Measurements from ENCODE around the gene REV3L.
"Not testable (repeated sequence)": the region's sequence is repeated elsewhere in the genome, so short reads cannot be mapped to it uniquely, and the experiment has no call there.

REV3L gene

GRCh38 chr6:111478064-111478476, 4.9 kb downstream of the REV3L start:
- no peak overlapping the region for H3K4me3 ChIP-seq (ENCODE audit: low read length)
- DNase-seq (ENCODE audit: low read depth): peak; percentile 36
- TF ChIP-seq CTCF (IDR thresholded peaks at IDR 0.05; ENCODE audit: insufficient read depth, low read depth, low read length, missing control alignments): no peak

GRCh38 chr6:111477481-111477938, 5.5 kb downstream of the REV3L start:
- no peak for TF ChIP-seq CTCF (IDR thresholded peaks at IDR 0.05; ENCODE audit: insufficient read depth, low read depth, low read length, missing control alignments)
- H3K4me3 ChIP-seq (ENCODE audit: low read length): no peak overlapping the region
- peak; percentile 19 for DNase-seq (ENCODE audit: low read depth)

GRCh38 chr6:111476061-111476460, 7.0 kb downstream of the REV3L start:
- not testable (repeated sequence) for DNase-seq (ENCODE audit: low read depth); H3K4me3 ChIP-seq (ENCODE audit: low read length)

- no peak overlapping the region for H3K4me3 ChIP-seq (ENCODE audit: low read length)
- no peak for DNase-seq (ENCODE audit: low read depth)
- no peak for TF ChIP-seq CTCF (IDR thresholded peaks at IDR 0.05; ENCODE audit: insufficient read depth, low read depth, low read length, missing control alignments)
Observed at GRCh38 chr6:111474771-111475170, 8.2 kb downstream of the REV3L start.

- TF ChIP-seq CTCF (IDR thresholded peaks at IDR 0.05; ENCODE audit: insufficient read depth, low read depth, low read length, missing control alignments): no peak
Observed at GRCh38 chr6:111474106-111474505, 8.9 kb downstream of the REV3L start.

GRCh38 chr6:111472933-111473435, 10.0 kb downstream of the REV3L start:
- no peak for DNase-seq (ENCODE audit: low read depth)
- TF ChIP-seq CTCF (IDR thresholded peaks at IDR 0.05; ENCODE audit: insufficient read depth, low read depth, low read length, missing control alignments): no peak
- H3K4me3 ChIP-seq (ENCODE audit: low read length): no peak overlapping the region

More at GRCh38 chr6:111474106-111474505, 8.9 kb downstream of the REV3L start:
- DNase-seq (ENCODE audit: low read depth): no peak
- H3K4me3 ChIP-seq (ENCODE audit: low read length): no peak overlapping the region

GRCh38 chr6:111471958-111472357, 11.1 kb downstream of the REV3L start:
- no peak for TF ChIP-seq CTCF (IDR thresholded peaks at IDR 0.05; ENCODE audit: insufficient read depth, low read depth, low read length, missing control alignments)
- no peak for DNase-seq (ENCODE audit: low read depth)

More at GRCh38 chr6:111471958-111472357, 11.1 kb downstream of the REV3L start:
- H3K4me3 ChIP-seq (ENCODE audit: low read length): no peak overlapping the region

All from epithelial cell of esophagus (primary cell).